SK-N-SH (cell line): ENCODE measurements around the gene MYMK. TPM values are rescaled to one million over a fixed set of nuclear protein-coding genes. Genes with fewer than 3 reads are reported as not detected.

Experiments used
- CTCF ChIA-PET: fragments of 300-600, 350-600 bp; formaldehyde crosslinking; extraction: SDS; loops from one replicate; lab custom pipeline; 2021; lab: Yijun Ruan, JAX
- POLR2A ChIA-PET: fragments of 350-600 bp; sonication (Branson Sonifier 250); formaldehyde crosslinking; extraction: SDS; loops from one replicate; lab custom pipeline; 2020; ENCODE audit warnings: antibody characterized with exemption, inconsistent platforms; lab: Yijun Ruan, JAX
- DNase-seq: peaks from one replicate; pipeline ENCODE4 v3.0.0; 2012
- H2AFZ ChIP-seq: fragments of 200-600 bp; sonication (generic); 2 replicates; pipeline ENCODE4 v1.8.1; 2016; ENCODE audit warnings: antibody characterized with exemption, mild to moderate bottlenecking, low read depth
- H3F3A ChIP-seq: fragments of 200-600 bp; sonication (generic); replicated peaks from 2 replicates; pipeline ENCODE3; 2016; ENCODE audit warnings: antibody characterized with exemption, mild to moderate bottlenecking; ENCODE audit not compliant: insufficient read depth
- H3K27ac ChIP-seq, 2 experiments: fragments of 200-500 bp in 1 of 2; fragments of 200-600 bp in 1 of 2; sonication (Bioruptor generic) in 1 of 2; sonication (generic), shearing (Covaris generic) in 1 of 2; 2 replicates each; pipeline versions ENCODE4 v1.5.1 to v1.6.1; 2014 to 2016; ENCODE audit warnings: low read depth in 2 of 2, inconsistent platforms in 1 of 2, low read length in 1 of 2, mild to moderate bottlenecking in 1 of 2, mixed read lengths in 1 of 2
- H3K27me3 ChIP-seq: fragments of 200-600 bp; sonication (generic), shearing (Covaris generic); 2 replicates; pipeline ENCODE4 v1.6.1; 2016; ENCODE audit warnings: mixed run types; ENCODE audit not compliant: insufficient read depth
- H3K36me3 ChIP-seq, 2 experiments: fragments of 200-500 bp in 1 of 2; fragments of 200-600 bp in 1 of 2; sonication (Bioruptor generic) in 1 of 2; sonication (generic) in 1 of 2; replicated peaks in 1 of 2; 2 replicates each; pipeline versions ENCODE3 to v1.5.1; 2014 to 2016; ENCODE audit warnings: low read length in 1 of 2, mild to moderate bottlenecking in 1 of 2; ENCODE audit not compliant: insufficient read depth in 2 of 2, control insufficient read depth in 1 of 2
- H3K4me1 ChIP-seq, 2 experiments: fragments of 200-500 bp in 1 of 2; fragments of 200-600 bp in 1 of 2; sonication (Bioruptor generic) in 1 of 2; sonication (generic), shearing (Covaris generic) in 1 of 2; 2 replicates each; pipeline versions ENCODE4 v1.5.1 to v1.6.1; 2014 to 2016; ENCODE audit warnings: low read depth in 1 of 2, low read length in 1 of 2, mixed run types in 1 of 2; ENCODE audit not compliant: insufficient read depth in 2 of 2, control insufficient read depth in 1 of 2
- H3K4me2 ChIP-seq: fragments of 200-600 bp; sonication (generic), shearing (Covaris generic); 2 replicates; pipeline ENCODE4 v1.6.1; 2017; ENCODE audit warnings: mixed run types
- H3K4me3 ChIP-seq, 2 experiments: fragments of 200-500 bp in 1 of 2; fragments of 200-600 bp in 1 of 2; sonication (Bioruptor generic) in 1 of 2; sonication (generic), shearing (Covaris generic) in 1 of 2; 2 replicates each; pipeline versions ENCODE4 v1.5.1 to v1.8.1; 2014 to 2016; ENCODE audit warnings: low read depth in 2 of 2, inconsistent platforms in 1 of 2, low read length in 1 of 2, mild to moderate bottlenecking in 1 of 2, mixed read lengths in 1 of 2, moderate library complexity in 1 of 2
- H3K79me2 ChIP-seq: fragments of 200-600 bp; sonication (generic); 2 replicates; pipeline ENCODE4 v1.8.1; 2017; ENCODE audit warnings: mild to moderate bottlenecking; ENCODE audit not compliant: insufficient read depth
- H3K9ac ChIP-seq: fragments of 200-600 bp; sonication (generic); 2 replicates; pipeline ENCODE4 v1.6.1; 2017; ENCODE audit warnings: mixed run types
- H3K9me2 ChIP-seq: fragments of 200-600 bp; sonication (generic); 2 replicates; pipeline ENCODE4 v1.6.1; 2017; ENCODE audit warnings: mixed run types
- H3K9me3 ChIP-seq: fragments of 200-600 bp; sonication (generic); 2 replicates; pipeline ENCODE4 v1.6.1; 2017; ENCODE audit warnings: mixed run types, mild to moderate bottlenecking, moderate library complexity
- H4K20me1 ChIP-seq: fragments of 200-600 bp; sonication (generic); 2 replicates; pipeline ENCODE4 v1.6.1; 2017; ENCODE audit warnings: mild to moderate bottlenecking, mixed run types; ENCODE audit not compliant: insufficient read depth
- CHD2 ChIP-seq: fragments of 150-350 bp; IDR thresholded peaks from 2 replicates; pipeline ENCODE4 v1.6.1; 2018; ENCODE audit warnings: low read length; ENCODE audit not compliant: partially characterized antibody
- CTCF ChIP-seq: fragments of 200-600 bp; sonication (generic); IDR thresholded peaks from 2 replicates; pipeline ENCODE4 v1.6.1; 2017; ENCODE audit warnings: antibody characterized with exemption, mild to moderate bottlenecking, moderate library complexity
- EP300 ChIP-seq, 2 experiments: IDR thresholded peaks; 2 replicates each; pipeline versions ENCODE4 v1.4.0 to v1.6.1; 2012; ENCODE audit warnings: borderline replicate concordance in 1 of 2, low read depth in 1 of 2, low read length in 1 of 2
- FOXJ3 ChIP-seq: sonication (generic); formaldehyde crosslinking; IDR thresholded peaks from 2 replicates; pipeline ENCODE4 v1.5.1; 2020; ENCODE audit warnings: mild to moderate bottlenecking, missing genetic modification reagents
- FOXM1 ChIP-seq: IDR thresholded peaks from 2 replicates; pipeline ENCODE4 v1.4.0; 2012; ENCODE audit warnings: low read depth, mild to moderate bottlenecking
- JUND ChIP-seq: IDR thresholded peaks from 2 replicates; pipeline ENCODE4 v1.4.0; 2012
- MAX ChIP-seq: IDR thresholded peaks from 2 replicates; pipeline ENCODE4 v1.4.0; 2012; ENCODE audit warnings: low read depth
- MEF2A ChIP-seq: IDR thresholded peaks from 2 replicates; pipeline ENCODE4 v1.4.0; 2012; ENCODE audit warnings: low read depth, borderline replicate concordance
- MXI1 ChIP-seq: IDR thresholded peaks from 2 replicates; pipeline ENCODE4 v1.6.1; 2012; ENCODE audit warnings: mild to moderate bottlenecking, low read depth, low read length, improper control_type of control experiment
- NFIC ChIP-seq: IDR thresholded peaks from 2 replicates; pipeline ENCODE4 v1.4.0; 2012; ENCODE audit warnings: borderline replicate concordance
- NRF1 ChIP-seq: IDR thresholded peaks from 2 replicates; pipeline ENCODE4 v1.6.1; 2012; ENCODE audit warnings: low read depth, mild to moderate bottlenecking, low read length
- POLR2AphosphoS5 ChIP-seq: IDR thresholded peaks from 2 replicates; pipeline ENCODE4 v1.6.1; 2012; ENCODE audit warnings: low read depth, low read length
- RCOR1 ChIP-seq: fragments of 150-350 bp; IDR thresholded peaks from 2 replicates; pipeline ENCODE4 v1.6.1; 2017; ENCODE audit warnings: antibody characterized with exemption, low read length
- RXRA ChIP-seq: IDR thresholded peaks from 2 replicates; pipeline ENCODE4 v1.4.0; 2012; ENCODE audit warnings: low read depth, mild to moderate bottlenecking, borderline replicate concordance
- TEAD4 ChIP-seq: IDR thresholded peaks from 2 replicates; pipeline ENCODE4 v1.4.0; 2012; ENCODE audit warnings: mild to moderate bottlenecking, borderline replicate concordance; ENCODE audit not compliant: insufficient read depth
- USF2 ChIP-seq: fragments of 150-350 bp; IDR thresholded peaks from 2 replicates; pipeline ENCODE4 v1.6.1; 2017; ENCODE audit warnings: antibody characterized with exemption, low read length, low read depth, borderline replicate concordance
- WGBS: methylation state at CpG from one replicate; pipeline ENCODE4 v1.1.6; 2017; ENCODE audit warnings: low lambda C conversion rate; 5-methylcytosine and 5-hydroxymethylcytosine counted together
- polyA plus RNA-seq, 3 experiments: library from polyadenylated mRNA; depleted of rRNA; stranded (reverse); fragments of >200 nt; gene quantifications; 2 replicates each; pipeline ENCODE4 v1.2.3, GENCODE V29; 2012
- TF ChIP-seq, protein P1 (sequence below): IDR thresholded peaks from 2 replicates; pipeline ENCODE4; 2012
- TF ChIP-seq, protein P2 (sequence below): IDR thresholded peaks from 2 replicates; pipeline ENCODE4 v1.6.1; 2012; ENCODE audit warnings: mild to moderate bottlenecking, low read depth, low read length, moderate library complexity

MYMK gene
- polyA plus RNA-seq, 1 of the 3 experiments (the other 2 are of a cell fraction), result not detected

DNA sequence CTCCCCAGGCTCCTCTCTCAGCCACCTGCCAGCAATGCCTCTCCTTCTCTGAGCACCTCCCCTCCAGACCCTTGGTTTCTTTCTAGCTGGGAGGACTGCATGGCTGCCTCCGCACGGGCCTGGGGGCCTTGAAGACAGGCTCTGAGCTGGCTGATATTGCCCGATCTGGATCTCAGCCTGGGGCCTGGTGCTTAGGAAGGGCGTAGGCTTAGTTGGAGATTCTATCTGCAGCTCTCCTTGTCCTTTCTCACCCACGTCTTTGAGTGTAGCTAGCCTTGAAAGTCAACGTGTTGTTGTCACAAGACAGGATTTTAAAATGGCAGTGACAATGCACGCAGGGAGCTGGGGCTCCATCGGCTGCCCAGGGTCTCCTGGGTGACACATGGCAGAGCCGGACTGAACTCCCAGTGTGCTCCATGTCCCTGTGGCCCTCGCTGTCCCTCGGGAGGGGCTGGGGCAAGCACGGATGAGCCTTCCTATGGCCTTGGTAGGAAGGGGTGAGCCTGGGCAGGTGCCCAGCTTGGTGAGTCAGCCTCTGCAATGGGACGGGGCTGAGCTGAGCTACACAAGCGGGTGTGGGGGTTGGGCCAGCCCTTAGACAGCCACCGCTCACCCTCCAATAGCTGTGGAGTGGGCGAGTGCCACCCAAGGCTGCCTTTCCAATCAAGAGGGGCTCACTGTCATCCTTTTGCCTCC lies 19.2 kb upstream of the MYMK start:
- H3K27ac ChIP-seq, result peak overlapping the region in 1 of 2 experiments; percentile 43; a peak in 1 of 4 replicates
- no peak overlapping the region for H3K4me2 ChIP-seq
- ChIA-PET POLR2A (interaction anchor here (0.6 to 1.6 kb wide), 6 partner anchors 8 to 98 kb away, joined by 3 to 6 read pairs (median 4); partner anchors contain the start of gene ADAMTSL2), CTCF (interaction anchor here (1.0 to 2.8 kb wide), 5 partner anchors 8 to 28 kb away, joined by 3 to 9 read pairs (median 4); partner anchors contain the start of gene ADAMTSL2)
- no peak overlapping the region for H2AFZ ChIP-seq
- TF ChIP-seq CHD2 (no peak), JUND (no peak), RXRA (no peak), FOXM1 (no peak), USF2 (no peak), MEF2A (no peak), TEAD4 (no peak), EP300 (IDR thresholded peaks at IDR 0.05; ENCODE audit: borderline replicate concordance in 1 of 2, low read depth in 1 of 2, low read length in 1 of 2) (no peak), RCOR1 (no peak), POLR2AphosphoS5 (no peak), NRF1 (no peak)
- TF ChIP-seq, protein P1, sequence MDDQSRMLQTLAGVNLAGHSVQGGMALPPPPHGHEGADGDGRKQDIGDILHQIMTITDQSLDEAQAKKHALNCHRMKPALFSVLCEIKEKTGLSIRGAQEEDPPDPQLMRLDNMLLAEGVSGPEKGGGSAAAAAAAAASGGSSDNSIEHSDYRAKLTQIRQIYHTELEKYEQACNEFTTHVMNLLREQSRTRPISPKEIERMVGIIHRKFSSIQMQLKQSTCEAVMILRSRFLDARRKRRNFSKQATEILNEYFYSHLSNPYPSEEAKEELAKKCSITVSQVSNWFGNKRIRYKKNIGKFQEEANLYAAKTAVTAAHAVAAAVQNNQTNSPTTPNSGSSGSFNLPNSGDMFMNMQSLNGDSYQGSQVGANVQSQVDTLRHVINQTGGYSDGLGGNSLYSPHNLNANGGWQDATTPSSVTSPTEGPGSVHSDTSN, result no peak
- WGBS, result 52% methylated on average over 8 of the region's 16 CpGs
- H4K20me1 ChIP-seq, result no peaks in the 10 kb centered on the region
- H3F3A ChIP-seq, result no peaks in the 10 kb centered on the region
- no peak overlapping the region for H3K4me3 ChIP-seq
- H3K9me2 ChIP-seq, result no peaks in the 10 kb centered on the region
- DNase-seq, result no peak
- H3K9me3 ChIP-seq, result no peaks in the 10 kb centered on the region
- no peaks in the 10 kb centered on the region for H3K27me3 ChIP-seq
- H3K9ac ChIP-seq, result no peak overlapping the region
- peaks cover 0 to 28% of the 10 kb centered on the region in 2 experiments; a peak in 1 of 4 replicates for H3K4me1 ChIP-seq
- H3K79me2 ChIP-seq, result no peaks in the 10 kb centered on the region
- peaks cover 0 to 2% of the 10 kb centered on the region in 2 experiments for H3K36me3 ChIP-seq

DNA sequence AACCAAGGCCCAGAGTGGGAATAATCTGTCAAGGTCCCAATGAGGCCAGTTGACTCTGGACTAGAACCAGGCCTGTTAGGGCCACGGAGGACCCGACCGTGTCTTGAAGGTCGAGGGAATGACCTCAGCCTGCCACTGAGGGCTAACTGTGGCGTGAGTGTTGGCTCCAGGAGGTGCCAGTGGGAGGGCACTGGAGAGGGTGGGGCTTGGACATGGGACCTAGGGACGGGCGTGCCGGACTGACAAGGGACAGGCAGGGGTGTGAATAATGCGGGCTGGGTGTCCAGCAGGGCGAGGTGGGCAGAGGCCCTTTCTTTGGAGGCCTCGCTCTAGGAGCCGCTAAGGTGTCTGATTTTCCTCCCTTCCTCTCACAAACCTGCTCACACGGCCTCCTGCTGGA lies 17.2 kb upstream of the MYMK start:
- Histone ChIP-seq H3F3A (no peaks in the 10 kb centered on the region), H4K20me1 (no peaks in the 10 kb centered on the region), H3K9ac (no peak overlapping the region), H3K4me2 (no peak overlapping the region), H2AFZ (no peak overlapping the region), H3K27ac (no peak overlapping the region; a peak in 1 of 4 replicates), H3K9me2 (no peaks in the 10 kb centered on the region), H3K9me3 (no peaks in the 10 kb centered on the region), H3K4me1 (peaks cover 0 to 40% of the 10 kb centered on the region in 2 experiments; a peak in 1 of 4 replicates), H3K36me3 (peaks cover 0 to 2% of the 10 kb centered on the region in 2 experiments), H3K27me3 (no peaks in the 10 kb centered on the region), H3K4me3 (no peak overlapping the region), H3K79me2 (no peaks in the 10 kb centered on the region)
- ChIA-PET CTCF (interaction anchor here (1.2 kb wide), 1 partner anchor 185 kb away, joined by 3 read pairs; no protein-coding TSS in a partner anchor), POLR2A (no interaction called here)
- no peak for DNase-seq
- TF ChIP-seq FOXJ3 (CRISPR knock-in tag) (no peak), MAX (no peak), POLR2AphosphoS5 (no peak), CTCF (no peak), MEF2A (no peak), NFIC (no peak), MXI1 (no peak)
- TF ChIP-seq, protein P2, sequence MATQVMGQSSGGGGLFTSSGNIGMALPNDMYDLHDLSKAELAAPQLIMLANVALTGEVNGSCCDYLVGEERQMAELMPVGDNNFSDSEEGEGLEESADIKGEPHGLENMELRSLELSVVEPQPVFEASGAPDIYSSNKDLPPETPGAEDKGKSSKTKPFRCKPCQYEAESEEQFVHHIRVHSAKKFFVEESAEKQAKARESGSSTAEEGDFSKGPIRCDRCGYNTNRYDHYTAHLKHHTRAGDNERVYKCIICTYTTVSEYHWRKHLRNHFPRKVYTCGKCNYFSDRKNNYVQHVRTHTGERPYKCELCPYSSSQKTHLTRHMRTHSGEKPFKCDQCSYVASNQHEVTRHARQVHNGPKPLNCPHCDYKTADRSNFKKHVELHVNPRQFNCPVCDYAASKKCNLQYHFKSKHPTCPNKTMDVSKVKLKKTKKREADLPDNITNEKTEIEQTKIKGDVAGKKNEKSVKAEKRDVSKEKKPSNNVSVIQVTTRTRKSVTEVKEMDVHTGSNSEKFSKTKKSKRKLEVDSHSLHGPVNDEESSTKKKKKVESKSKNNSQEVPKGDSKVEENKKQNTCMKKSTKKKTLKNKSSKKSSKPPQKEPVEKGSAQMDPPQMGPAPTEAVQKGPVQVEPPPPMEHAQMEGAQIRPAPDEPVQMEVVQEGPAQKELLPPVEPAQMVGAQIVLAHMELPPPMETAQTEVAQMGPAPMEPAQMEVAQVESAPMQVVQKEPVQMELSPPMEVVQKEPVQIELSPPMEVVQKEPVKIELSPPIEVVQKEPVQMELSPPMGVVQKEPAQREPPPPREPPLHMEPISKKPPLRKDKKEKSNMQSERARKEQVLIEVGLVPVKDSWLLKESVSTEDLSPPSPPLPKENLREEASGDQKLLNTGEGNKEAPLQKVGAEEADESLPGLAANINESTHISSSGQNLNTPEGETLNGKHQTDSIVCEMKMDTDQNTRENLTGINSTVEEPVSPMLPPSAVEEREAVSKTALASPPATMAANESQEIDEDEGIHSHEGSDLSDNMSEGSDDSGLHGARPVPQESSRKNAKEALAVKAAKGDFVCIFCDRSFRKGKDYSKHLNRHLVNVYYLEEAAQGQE, result no peak
- WGBS, result 74% methylated on average over 13 of the region's 13 CpGs
